GM06990 (cell line): ENCODE results near the gene SLC43A1.

Experiments used
- DNase-seq: peaks from one replicate; pipeline ENCODE4 v3.0.0-alpha.2; 2011; ENCODE audit not compliant: insufficient read length; ENCODE audit errors: extremely low read depth
- H3K27me3 ChIP-seq: replicated peaks from 2 replicates; pipeline ENCODE4 v1.6.0; 2011; ENCODE audit warnings: low read length; ENCODE audit not compliant: control insufficient read depth, insufficient read depth
- H3K36me3 ChIP-seq: 2 replicates; pipeline ENCODE4 v1.5.1; 2011; ENCODE audit warnings: low read length; ENCODE audit not compliant: control insufficient read depth, insufficient read depth
- H3K4me3 ChIP-seq: replicated peaks from 2 replicates; pipeline ENCODE4 v1.5.1; 2011; ENCODE audit warnings: low read depth, mild to moderate bottlenecking, control low read depth, low read length
- CTCF ChIP-seq: IDR thresholded peaks from 2 replicates; pipeline ENCODE4 v1.5.1; 2011; ENCODE audit warnings: low read length, control low read depth, mild to moderate bottlenecking, inconsistent platforms; ENCODE audit not compliant: insufficient read depth, poor library complexity, severe bottlenecking

The SLC43A1 gene

GRCh38 chr11:57551941-57552340 is 36.4 kb upstream of the SLC43A1 start:
- no peaks in the 10 kb centered on the region for H3K27me3 ChIP-seq
- H3K4me3 ChIP-seq = no peak overlapping the region
- H3K36me3 ChIP-seq = peaks cover 24% of the 10 kb centered on the region
- no peak for TF ChIP-seq CTCF
- DNase-seq = no peak

- Histone ChIP-seq H3K27me3 (no peaks in the 10 kb centered on the region), H3K4me3 (no peak overlapping the region), H3K36me3 (peaks cover 21% of the 10 kb centered on the region)
- no peak for TF ChIP-seq CTCF
- no peak for DNase-seq
Observed at GRCh38 chr11:57549983-57550382, 34.5 kb upstream of the SLC43A1 start.

GRCh38 chr11:57547854-57548377 is 32.4 kb upstream of the SLC43A1 start:
- Histone ChIP-seq H3K27me3 (no peaks in the 10 kb centered on the region), H3K36me3 (peaks cover 13% of the 10 kb centered on the region), H3K4me3 (no peak overlapping the region)
- DNase-seq = no peak
- no peak for TF ChIP-seq CTCF

- DNase-seq = no peak
- Histone ChIP-seq H3K36me3 (peaks cover 10% of the 10 kb centered on the region), H3K4me3 (no peak overlapping the region), H3K27me3 (no peaks in the 10 kb centered on the region)
- peak; percentile 4 for TF ChIP-seq CTCF
Observed at GRCh38 chr11:57546869-57547475, 31.5 kb upstream of the SLC43A1 start.

GRCh38 chr11:57546451-57546850 is 30.9 kb upstream of the SLC43A1 start:
- DNase-seq = no peak
- H3K4me3 ChIP-seq = no peak overlapping the region
- H3K27me3 ChIP-seq = no peaks in the 10 kb centered on the region
- H3K36me3 ChIP-seq = peaks cover 9% of the 10 kb centered on the region
- TF ChIP-seq CTCF = no peak

- Histone ChIP-seq H3K27me3 (no peaks in the 10 kb centered on the region), H3K36me3 (peaks cover 8% of the 10 kb centered on the region), H3K4me3 (no peak overlapping the region)
- DNase-seq = no peak
- no peak for TF ChIP-seq CTCF
Observed at GRCh38 chr11:57545883-57546282, 30.4 kb upstream of the SLC43A1 start.
